Mononuclear cell (primary cell): ENCODE data around the gene CELSR3. TPM values are rescaled to one million over a fixed set of nuclear protein-coding genes. Genes with fewer than 3 reads are reported as not detected.
A peak's percentile ranks its signal among the peaks of the same experiment; 100 is the strongest.

ENCODE experiments used
- H3K27me3 ChIP-seq: 2 replicates; pipeline ENCODE4 v1.6.0; 2011; ENCODE audit warnings: low read length, control low read depth; ENCODE audit not compliant: insufficient read depth
- H3K4me1 ChIP-seq: 2 replicates; pipeline ENCODE4 v1.5.1; 2011; ENCODE audit warnings: mild to moderate bottlenecking, low read length, control low read depth; ENCODE audit not compliant: insufficient read depth
- H3K4me3 ChIP-seq: 2 replicates; pipeline ENCODE4 v1.5.1; 2011; ENCODE audit warnings: mild to moderate bottlenecking, low read length, moderate library complexity
- H3K9me3 ChIP-seq: 2 replicates; pipeline ENCODE4 v1.5.1; 2011; ENCODE audit warnings: low read depth, mild to moderate bottlenecking, control low read depth, low read length
- total RNA-seq: library from RNA; depleted of rRNA; stranded (reverse); fragments of >200 nt; gene quantifications from one replicate; pipeline ENCODE4 v1.2.3, GENCODE V29; 2012

CELSR3 gene
- total RNA-seq, 1 donor = 2.6 TPM

DNA sequence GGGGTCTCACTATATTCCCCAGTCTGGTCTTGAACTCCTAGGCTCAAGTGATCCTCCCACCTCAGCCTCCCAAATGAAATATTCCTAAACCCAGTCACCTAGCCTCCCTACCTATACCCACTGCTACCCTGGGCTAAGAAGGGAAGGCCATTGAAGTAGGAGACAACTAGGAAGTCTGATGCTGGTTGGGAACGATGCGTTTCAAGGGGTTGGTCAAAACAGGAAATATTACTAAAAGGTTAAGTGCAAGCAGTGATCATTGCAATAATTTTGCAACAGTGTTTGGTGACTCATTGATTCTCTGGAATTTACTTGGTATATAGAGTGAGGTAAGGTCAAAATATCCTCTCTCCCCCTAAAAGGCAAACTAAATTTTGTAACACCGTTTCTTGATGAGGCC is 48.6 kb downstream of the CELSR3 start:
- no peaks in the 10 kb centered on the region for H3K27me3 ChIP-seq
- peaks cover 16% of the 10 kb centered on the region for H3K9me3 ChIP-seq
- no peak overlapping the region for H3K4me3 ChIP-seq
- H3K4me1 ChIP-seq = peaks cover 22% of the 10 kb centered on the region

DNA sequence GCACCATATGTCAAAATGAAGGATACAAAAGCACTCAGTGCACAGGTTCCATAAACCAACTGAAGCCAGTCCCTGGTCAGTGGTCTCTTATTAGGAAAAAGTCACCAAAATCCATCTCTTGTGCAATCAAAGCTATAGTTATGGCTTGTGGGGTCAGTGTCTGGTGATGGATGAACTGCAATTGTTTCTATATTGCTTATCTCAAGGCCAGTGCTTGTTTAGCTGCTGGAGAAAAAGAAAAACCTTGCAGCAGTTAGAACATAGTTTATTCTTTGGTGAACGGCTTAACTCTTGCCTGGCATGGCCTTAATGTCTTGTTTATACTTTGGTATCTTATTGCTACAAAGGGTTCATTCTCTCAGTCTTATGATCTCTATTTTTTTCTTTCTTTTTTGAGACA is 50.4 kb downstream of the CELSR3 start:
- Histone ChIP-seq H3K4me3 (no peak overlapping the region), H3K27me3 (no peaks in the 10 kb centered on the region), H3K9me3 (peaks cover 4% of the 10 kb centered on the region), H3K4me1 (peaks cover 34% of the 10 kb centered on the region)

DNA sequence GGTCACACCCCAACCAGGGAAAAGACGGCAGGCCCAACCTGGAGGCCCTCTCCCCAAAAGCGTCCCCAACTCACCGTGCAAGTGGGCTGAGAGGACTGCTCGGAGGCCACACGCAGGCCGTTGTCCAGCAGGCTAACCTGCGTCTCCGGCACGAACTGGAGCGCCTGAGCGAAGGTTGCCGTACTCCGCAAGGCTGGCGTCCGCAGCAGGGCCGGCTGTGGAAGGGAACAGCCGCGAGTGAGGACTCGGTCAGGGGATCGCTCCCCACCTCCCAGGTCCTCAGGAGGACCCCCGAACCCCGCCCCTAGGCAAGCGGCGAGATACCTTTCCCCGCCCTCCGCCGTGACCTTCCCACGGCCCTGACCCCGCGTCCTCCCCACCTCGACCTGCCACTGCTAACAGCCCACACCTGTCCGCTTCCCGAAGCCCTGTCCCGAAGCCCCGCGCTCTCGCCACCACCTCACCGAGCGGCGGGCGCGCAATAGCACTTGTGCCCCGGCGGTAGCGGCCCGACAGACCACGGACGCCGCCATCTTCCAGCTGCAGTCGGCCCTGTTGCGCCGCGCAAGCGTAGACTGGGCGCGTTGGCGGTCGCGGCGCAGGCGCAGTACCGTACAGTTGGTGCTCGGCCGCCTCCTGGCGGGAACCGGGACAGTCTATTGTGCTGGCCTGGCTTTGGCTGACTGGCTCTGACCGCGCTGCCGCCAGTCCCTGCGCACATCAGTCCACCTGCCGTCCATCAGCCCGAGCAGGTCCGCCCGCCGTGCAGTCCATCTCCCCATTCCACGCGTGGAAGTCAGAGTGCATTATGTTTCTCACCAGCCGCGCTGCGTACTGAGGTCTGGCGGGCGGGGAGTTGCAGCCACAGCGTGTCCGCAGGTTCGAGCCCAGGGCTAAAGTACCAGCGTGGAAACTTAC is 53.3 kb downstream of the CELSR3 start, which contains the start of gene UQCRC1:
TSS of gene UQCRC1 (minus strand) at position 559 of the 918 bp plus-strand sequence. CDS start at position 533, 26 bp downstream.
- no peaks in the 10 kb centered on the region for H3K27me3 ChIP-seq
- H3K4me1 ChIP-seq = peaks cover 27% of the 10 kb centered on the region
- H3K9me3 ChIP-seq = no peaks in the 10 kb centered on the region
- peak within 1 kb of the TSS; percentile 87 for H3K4me3 ChIP-seq

DNA sequence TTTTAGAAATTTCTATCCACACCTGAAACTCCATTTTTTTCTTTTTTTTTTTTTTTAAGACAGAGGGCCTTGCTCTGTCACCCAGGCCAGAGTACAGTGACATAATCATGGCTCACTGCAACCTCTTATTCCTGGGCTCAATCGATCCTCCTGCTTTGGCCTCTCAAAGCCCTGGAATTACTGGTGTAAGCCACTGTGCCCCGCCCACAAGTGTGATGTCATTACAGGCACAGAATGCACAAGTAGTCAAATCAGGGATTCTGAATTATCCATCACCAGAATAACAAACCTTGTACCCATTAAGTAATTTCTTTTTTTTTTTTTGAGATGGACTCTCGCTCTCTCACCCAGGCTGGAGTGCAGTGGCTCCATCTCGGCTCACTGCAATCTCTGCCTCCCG is 55.2 kb downstream of the CELSR3 start:
- H3K9me3 ChIP-seq = no peaks in the 10 kb centered on the region
- no peak overlapping the region for H3K4me3 ChIP-seq
- H3K4me1 ChIP-seq = peaks cover 19% of the 10 kb centered on the region
- no peaks in the 10 kb centered on the region for H3K27me3 ChIP-seq

DNA sequence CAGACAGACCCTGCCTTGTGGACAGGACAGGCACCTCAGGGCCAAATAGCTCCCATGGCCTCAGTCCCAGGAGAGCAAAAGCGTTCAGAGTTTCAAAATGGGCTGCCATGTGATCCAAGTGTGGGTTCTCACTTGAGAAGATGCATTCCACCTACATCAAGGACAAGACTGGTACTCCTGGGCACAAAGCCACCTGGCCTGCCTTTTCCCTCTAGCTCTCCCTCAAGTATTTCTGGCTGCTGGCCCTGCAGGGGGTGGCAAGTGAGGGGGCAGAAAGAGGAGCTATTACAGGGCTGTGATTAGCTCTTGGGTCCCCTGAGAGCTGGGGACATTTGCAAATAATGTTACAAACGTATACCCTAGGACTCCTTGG is 61.1 kb downstream of the CELSR3 start:
- Histone ChIP-seq H3K4me3 (no peak overlapping the region), H3K9me3 (no peaks in the 10 kb centered on the region), H3K4me1 (no peaks in the 10 kb centered on the region), H3K27me3 (no peaks in the 10 kb centered on the region)

DNA sequence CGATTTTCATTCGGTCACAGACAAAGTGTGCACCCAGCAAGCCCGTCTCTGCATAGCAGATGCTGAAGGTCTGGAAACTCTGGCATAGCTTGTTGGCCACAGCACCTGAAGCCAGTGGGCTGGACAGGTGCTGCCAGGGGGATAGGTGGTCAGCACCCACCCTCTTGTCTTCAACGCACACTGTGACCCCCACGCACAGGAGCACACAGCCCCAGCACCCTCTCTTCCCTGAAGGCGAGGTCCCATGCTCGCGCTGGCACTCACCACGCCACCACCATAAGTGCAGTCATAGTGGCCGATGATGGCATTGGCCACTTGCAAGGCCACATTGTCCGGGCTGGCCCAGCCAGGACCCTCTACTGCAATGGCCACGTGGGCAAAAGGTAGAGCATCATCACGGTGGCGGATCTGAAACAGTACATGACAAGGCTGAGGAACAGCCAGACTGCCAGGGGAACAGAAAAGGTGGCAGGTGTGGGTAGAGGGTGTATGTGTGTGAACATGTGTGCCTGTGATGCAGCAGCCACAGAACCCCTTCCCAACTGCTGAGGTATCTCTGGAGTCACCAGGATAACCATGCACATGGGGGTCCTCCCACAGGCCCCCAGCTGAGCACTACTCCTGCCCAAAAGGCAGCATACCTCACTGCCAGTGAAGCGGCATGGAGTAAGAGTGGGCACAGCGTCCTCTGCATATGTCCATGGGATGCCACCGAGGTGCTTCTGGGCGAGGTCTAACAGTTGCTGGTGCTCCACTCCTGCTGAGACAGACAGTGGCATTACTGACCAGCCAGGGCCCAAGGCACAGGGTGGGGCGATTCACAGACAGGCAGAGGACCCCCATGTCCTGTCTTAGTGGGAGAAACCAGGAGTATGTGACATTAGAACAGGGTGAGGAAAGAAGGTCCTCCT is 61.7 kb downstream of the CELSR3 start:
- no peaks in the 10 kb centered on the region for H3K27me3 ChIP-seq
- no peaks in the 10 kb centered on the region for H3K9me3 ChIP-seq
- H3K4me3 ChIP-seq = no peak overlapping the region
- no peaks in the 10 kb centered on the region for H3K4me1 ChIP-seq

DNA sequence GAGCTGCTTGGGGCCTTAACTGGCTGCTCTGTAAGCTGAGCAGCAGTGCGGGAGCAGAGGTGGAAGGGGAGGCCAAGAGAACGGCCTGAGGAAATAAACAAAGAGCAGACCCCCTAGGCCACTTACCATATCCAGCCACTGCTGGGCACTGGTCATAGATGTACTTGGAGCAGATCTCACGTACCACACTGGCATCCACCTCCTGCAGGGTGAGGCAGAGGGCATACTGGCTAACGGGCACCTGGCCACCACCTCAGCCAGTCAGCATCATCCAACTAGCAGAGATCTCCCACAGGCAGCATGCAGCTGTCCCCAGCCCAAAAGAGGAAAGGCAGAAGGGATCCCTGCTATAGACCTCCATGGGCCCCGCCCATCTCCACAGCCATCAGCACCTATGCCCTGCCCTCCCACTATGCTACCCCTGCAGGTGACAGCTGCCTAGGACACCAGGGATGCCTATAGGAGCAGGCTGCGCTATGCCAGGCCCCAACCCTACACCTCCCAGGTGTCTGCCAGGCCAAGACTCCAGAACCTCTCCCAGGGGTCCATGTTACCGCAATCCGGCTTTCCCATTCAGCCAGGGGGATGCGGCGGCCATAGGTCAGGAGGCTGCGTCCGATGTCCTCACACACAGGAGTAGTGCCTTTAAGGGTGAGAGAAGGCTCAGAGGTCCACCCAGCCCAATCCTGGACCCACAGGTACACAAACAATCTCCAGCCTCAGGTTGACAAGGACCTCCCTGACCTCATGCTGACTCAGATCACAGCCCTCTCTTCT is 63.0 kb downstream of the CELSR3 start:
- peaks cover 8% of the 10 kb centered on the region for H3K27me3 ChIP-seq
- no peaks in the 10 kb centered on the region for H3K4me1 ChIP-seq
- H3K9me3 ChIP-seq = no peaks in the 10 kb centered on the region
- H3K4me3 ChIP-seq = no peak overlapping the region

DNA sequence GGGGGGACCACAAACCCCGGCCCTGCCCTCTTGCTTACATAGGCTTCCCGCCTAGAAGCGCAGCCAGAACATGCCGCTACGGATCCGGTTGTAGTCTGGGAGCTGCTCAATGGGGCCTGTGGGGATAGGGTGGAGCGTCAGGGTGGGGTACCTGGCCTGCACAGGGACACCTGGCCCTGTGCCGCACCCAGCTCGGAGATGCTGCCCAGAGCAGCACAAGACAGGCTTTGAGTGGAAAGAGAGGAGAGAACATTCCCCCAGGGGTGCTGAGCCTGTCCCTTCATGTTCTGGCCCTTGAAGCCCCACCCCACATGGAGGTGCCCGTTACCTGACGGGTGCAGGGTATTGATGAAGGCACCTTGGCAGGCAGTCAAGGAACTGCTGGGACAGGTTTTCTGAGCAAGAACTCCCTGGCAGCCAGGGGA is 63.6 kb downstream of the CELSR3 start:
- no peak overlapping the region for H3K4me3 ChIP-seq

DNA sequence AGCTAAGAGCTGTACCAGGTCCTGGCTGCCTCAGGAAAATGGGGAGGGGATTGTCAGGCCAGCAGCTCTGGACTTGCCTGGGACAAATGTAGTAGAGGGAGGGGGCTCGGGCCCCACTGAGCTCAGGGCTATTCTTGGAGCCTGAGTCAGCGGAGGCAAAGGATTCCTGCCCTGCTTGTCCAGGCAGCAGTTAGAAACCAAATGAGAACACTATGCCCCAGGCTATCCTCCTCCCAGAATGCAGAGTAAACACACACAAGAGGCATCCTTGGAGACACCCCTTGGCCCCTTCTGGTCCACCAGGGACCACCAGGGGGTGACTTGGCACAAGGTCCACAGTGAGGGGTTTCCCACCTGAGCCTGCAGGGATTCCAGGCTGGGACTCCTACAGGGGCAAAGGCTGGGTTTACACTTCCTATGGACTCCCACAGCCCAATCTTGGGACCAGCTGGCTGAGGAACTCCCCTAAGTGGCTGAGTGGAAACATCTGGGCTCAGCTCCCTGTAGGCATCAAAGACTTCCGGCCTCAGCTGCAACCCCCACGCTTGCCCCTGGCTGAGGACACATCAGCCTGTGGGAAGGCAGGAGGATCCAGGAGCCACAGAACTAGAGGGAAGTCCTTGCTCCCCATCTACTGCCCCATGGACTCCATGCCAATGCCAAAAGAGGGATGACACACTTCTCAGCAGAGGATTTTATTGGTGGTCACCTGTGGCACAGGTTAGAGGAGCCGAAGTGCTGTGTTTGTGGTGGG is 64.2 kb downstream of the CELSR3 start:
- Histone ChIP-seq H3K27me3 (peaks cover 15% of the 10 kb centered on the region), H3K4me1 (no peaks in the 10 kb centered on the region), H3K4me3 (no peak overlapping the region), H3K9me3 (no peaks in the 10 kb centered on the region)

More for the DNA sequence above, 63.6 kb downstream of the CELSR3 start:
- Histone ChIP-seq H3K9me3 (no peaks in the 10 kb centered on the region), H3K27me3 (peaks cover 12% of the 10 kb centered on the region), H3K4me1 (no peaks in the 10 kb centered on the region)

DNA sequence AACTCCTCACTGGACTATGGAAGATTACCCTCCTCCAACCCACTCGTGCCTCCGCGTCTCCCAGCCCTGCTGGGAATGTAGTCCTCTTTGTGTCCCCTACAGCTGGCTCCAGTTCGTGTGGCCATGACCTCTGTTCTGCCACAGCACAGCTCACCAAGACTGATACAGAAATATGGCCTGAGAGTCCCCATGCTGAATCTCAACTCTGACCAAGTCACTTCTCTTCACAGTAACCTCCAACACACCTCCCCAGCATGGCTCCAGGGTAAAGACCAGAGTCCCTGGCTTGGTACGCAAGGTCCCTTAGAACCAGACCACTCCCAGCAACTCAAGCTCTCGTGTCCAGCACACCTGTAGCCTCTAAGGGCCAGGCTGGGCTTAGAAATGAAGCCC is 65.3 kb downstream of the CELSR3 start:
- Histone ChIP-seq H3K9me3 (no peaks in the 10 kb centered on the region), H3K27me3 (peaks cover 15% of the 10 kb centered on the region), H3K4me3 (no peak overlapping the region), H3K4me1 (no peaks in the 10 kb centered on the region)

DNA sequence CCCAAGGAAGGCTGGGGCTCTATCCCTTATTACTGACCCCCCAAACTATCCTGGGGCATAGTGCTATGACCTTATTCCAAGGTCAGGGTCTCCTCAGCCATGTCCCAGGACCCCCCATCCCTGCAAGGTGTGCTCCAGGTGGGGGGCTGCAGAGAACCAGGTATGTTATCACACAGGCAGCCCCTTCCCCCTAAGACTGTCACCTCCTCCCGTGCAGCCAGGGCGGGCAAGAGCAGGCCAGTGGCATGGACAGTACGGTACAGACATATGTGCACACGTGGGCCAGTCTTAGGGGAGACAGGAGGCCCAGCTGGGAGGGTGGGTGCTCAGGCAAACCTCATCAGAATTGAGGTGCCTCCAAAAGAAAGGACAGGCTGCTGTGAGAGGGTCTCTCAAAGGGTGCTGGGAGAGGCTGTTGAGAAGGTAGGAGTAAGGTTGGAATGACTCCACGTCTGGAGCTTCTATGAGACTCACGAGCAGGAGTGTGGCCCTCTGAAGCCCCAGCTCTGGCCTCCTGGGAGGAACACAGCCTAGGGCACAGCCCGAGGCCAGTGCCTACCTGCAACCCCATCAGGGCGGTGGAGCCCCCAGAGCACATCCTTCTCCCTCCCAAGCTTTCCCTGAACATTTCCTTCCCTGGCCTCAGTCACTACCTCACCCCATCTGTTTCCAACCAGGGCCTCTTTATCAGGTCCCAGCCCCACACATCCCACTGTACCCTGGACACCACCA is 65.8 kb downstream of the CELSR3 start:
- no peaks in the 10 kb centered on the region for H3K4me1 ChIP-seq
- H3K4me3 ChIP-seq = no peak overlapping the region
- peaks cover 15% of the 10 kb centered on the region for H3K27me3 ChIP-seq
- H3K9me3 ChIP-seq = no peaks in the 10 kb centered on the region

DNA sequence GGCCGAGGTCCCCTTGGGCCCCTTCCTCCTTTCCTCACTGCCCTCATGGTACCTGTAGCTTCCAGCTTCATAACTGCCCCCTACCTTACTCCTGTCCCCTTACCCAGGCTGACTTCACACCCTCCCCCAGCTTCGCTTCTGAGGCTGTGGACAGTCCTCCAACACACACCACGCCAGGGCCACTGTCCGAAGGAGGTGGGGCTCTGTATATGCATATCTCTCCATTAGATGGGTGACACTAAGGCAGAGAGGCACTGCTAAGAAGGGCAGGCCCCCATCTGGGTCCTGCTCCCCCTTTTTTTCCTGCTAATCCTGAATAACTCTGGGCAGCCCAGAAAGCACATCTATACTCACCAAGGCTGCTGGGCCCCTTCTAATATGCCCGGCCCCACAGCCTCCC is 66.5 kb downstream of the CELSR3 start:
- Histone ChIP-seq H3K27me3 (peaks cover 15% of the 10 kb centered on the region), H3K4me1 (no peaks in the 10 kb centered on the region), H3K4me3 (no peak overlapping the region), H3K9me3 (no peaks in the 10 kb centered on the region)

DNA sequence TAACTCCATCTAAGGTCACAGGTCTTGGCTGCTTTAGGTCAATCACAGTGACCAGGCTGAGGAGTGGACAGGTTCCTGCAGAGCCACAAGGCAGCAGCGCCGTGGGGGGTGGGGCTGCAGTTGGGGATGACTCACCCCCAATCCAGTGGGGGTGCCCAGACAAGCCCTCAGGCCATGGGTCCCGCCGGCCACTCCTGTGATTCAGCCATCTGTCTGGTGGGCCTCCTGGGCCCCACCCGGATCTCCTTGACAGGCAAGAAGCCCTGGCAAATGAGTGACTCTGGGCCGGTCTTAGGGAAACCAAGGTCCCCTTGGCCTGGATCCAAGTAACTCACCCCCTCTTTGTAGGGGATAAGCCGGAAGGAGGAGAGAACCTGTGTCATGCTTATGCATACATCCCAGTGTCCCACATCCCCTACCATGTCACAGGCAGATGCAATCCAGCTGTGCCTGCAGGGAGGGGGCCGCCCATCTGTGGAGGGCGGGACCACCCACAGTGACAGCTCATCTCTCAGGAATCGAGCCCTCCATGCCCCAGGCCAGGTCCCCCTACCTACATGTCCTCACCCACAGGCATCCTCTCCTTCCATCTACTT is 67.1 kb downstream of the CELSR3 start:
- H3K4me1 ChIP-seq = no peaks in the 10 kb centered on the region
- peaks cover 15% of the 10 kb centered on the region for H3K27me3 ChIP-seq
- H3K4me3 ChIP-seq = no peak overlapping the region
- H3K9me3 ChIP-seq = no peaks in the 10 kb centered on the region
